ENCODE data around the gene TAS1R1. TPM values are rescaled to one million over a fixed set of nuclear protein-coding genes. Genes with fewer than 3 reads are reported as not detected.

Gene TAS1R1
- total RNA-seq, 2 donors from 2014 or later: not detected

DNA sequence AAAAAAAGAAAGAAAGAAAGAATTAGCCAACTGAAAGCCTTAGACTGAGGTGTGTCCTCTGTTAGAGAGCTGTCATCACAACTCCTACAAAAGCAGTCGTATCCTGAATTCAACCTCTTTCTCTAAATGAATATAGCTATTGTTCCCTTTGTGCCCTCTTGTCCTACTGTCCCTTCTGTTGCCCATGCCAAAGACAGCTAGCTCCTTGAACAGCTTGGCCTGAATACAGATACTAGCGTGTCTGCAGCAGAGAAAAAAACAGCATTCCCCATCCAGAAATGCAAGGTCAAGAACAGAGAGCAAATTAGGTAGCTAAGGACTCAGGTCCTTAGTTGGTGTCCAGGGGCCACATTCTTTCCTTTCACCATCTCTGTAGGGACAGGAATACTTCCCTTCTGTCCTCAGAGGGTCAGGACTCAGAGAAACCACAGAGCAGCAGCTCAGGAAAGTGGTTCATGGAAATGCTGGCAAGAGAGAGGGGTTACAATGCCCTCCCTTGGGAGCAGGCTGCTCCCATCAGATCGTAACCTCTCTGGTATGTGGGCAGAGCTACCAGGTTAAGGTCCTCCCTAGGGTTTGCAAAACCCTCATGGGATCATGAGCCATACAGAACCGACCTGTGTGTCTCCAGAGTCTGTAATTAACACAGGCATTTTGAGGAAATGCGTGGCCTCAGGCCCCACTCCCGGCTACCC lies 22.9 kb downstream of the TAS1R1 start:
- no peak overlapping the region for H3K27ac ChIP-seq
- no peak overlapping the region for H3K4me3 ChIP-seq
- H3K27me3 ChIP-seq: no peaks in the 10 kb centered on the region
- TF ChIP-seq POLR2A (IDR thresholded peaks at IDR 0.05): no peak
- H3K4me1 ChIP-seq: peaks cover 33% of the 10 kb centered on the region
- WGBS, 2 donors: 77% methylated on average over 6 of the region's 6 CpGs
- no peaks in the 10 kb centered on the region for H3K36me3 ChIP-seq (replicated peaks in 1 of 2; ENCODE audit: insufficient read depth in 1 of 2, low read depth in 2 of 2)
- no peaks in the 10 kb centered on the region for H3K9me3 ChIP-seq
- DNase-seq (no peak), ATAC-seq (no peak)
- intact Hi-C loops (cut with DNase I): no loop called here

GRCh38 chr1:6578624-6579373 lies 23.7 kb downstream of the TAS1R1 start:
- ATAC-seq (no peak), DNase-seq (no peak)
- Histone ChIP-seq H3K4me1 (peaks cover 38% of the 10 kb centered on the region), H3K4me3 (no peak overlapping the region), H3K27ac (peak overlapping the region in 3 of 4 donors; percentile 88 to 97 (median 93)), H3K27me3 (no peaks in the 10 kb centered on the region), H3K9me3 (no peaks in the 10 kb centered on the region), H3K36me3 (replicated peaks in 1 of 2; ENCODE audit: insufficient read depth in 1 of 2, low read depth in 2 of 2) (no peaks in the 10 kb centered on the region)
- TF ChIP-seq CTCF (IDR thresholded peaks at IDR 0.05) (no peak), POLR2A (IDR thresholded peaks at IDR 0.05) (no peak)
- intact Hi-C loops (cut with DNase I): no loop called here
- 86 to 92% methylated on average over 12 to 14 of the region's 14 CpGs for WGBS, 2 donors

DNA sequence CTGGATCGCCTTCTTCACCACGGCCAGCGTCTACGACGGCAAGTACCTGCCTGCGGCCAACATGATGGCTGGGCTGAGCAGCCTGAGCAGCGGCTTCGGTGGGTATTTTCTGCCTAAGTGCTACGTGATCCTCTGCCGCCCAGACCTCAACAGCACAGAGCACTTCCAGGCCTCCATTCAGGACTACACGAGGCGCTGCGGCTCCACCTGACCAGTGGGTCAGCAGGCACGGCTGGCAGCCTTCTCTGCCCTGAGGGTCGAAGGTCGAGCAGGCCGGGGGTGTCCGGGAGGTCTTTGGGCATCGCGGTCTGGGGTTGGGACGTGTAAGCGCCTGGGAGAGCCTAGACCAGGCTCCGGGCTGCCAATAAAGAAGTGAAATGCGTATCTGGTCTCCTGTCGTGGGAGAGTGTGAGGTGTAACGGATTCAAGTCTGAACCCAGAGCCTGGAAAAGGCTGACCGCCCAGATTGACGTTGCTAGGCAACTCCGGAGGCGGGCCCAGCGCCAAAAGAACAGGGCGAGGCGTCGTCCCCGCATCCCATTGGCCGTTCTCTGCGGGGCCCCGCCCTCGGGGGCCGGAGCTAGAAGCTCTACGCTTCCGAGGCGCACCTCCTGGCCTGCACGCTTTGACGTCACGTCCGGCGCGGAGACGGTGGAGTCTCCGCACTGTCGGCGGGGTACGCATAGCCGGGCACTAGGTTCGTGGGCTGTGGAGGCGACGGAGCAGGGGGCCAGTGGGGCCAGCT lies 24.4 kb downstream of the TAS1R1 start, which contains the start of gene ZBTB48:
TSS of gene ZBTB48 (plus strand) at position 621 of the 745 bp plus-strand sequence. CDS start 616 bp downstream, outside the sequence.
- TF ChIP-seq POLR2A (IDR thresholded peaks at IDR 0.05): peak; percentile 70 to 95 (median 90)
- no peak for TF ChIP-seq CTCF (IDR thresholded peaks at IDR 0.05)
- no peaks in the 10 kb centered on the region for H3K27me3 ChIP-seq
- peaks cover 38% of the 10 kb centered on the region for H3K4me1 ChIP-seq
- no peaks in the 10 kb centered on the region for H3K36me3 ChIP-seq (replicated peaks in 1 of 2; ENCODE audit: insufficient read depth in 1 of 2, low read depth in 2 of 2)
- 0 to 16% methylated on average over 10 to 43 of the region's 58 CpGs for WGBS, 2 donors
- intact Hi-C loops (cut with DNase I): no loop called here
- ATAC-seq (peak; percentile 97), DNase-seq (peak; percentile 99 to 100 (median 100))
- peak within 1 kb of the TSS; percentile 88 to 97 (median 94) for H3K27ac ChIP-seq
- peak within 1 kb of the TSS; percentile 63 to 96 for H3K4me3 ChIP-seq
- H3K9me3 ChIP-seq: no peaks in the 10 kb centered on the region

- ATAC-seq: peak; percentile 41
- Histone ChIP-seq H3K27ac (peak overlapping the region; percentile 88 to 97 (median 94)), H3K4me1 (peaks cover 38% of the 10 kb centered on the region), H3K36me3 (replicated peaks in 1 of 2; ENCODE audit: insufficient read depth in 1 of 2, low read depth in 2 of 2) (no peaks in the 10 kb centered on the region), H3K27me3 (no peaks in the 10 kb centered on the region), H3K9me3 (no peaks in the 10 kb centered on the region), H3K4me3 (peak overlapping the region; percentile 63 to 96)
- intact Hi-C loops (cut with DNase I): no loop called here
- no peak for DNase-seq
- no peak for TF ChIP-seq CTCF (IDR thresholded peaks at IDR 0.05)
- TF ChIP-seq POLR2A (IDR thresholded peaks at IDR 0.05): no peak
- 0% methylated on average over 14 to 28 of the region's 30 CpGs for WGBS, 2 donors
These were observed 25.0 kb downstream of the TAS1R1 start for GRCh38 chr1:6580119-6580592.

Data from body of pancreas (tissue), 4 donors.